ENCODE results near the gene SEC14L3. TPM values are rescaled to one million over a fixed set of nuclear protein-coding genes. Genes with fewer than 3 reads are reported as not detected.

SEC14L3 gene
- total RNA-seq, 4 donors from 2014 or later: 0.19 TPM; not detected in 3

DNA sequence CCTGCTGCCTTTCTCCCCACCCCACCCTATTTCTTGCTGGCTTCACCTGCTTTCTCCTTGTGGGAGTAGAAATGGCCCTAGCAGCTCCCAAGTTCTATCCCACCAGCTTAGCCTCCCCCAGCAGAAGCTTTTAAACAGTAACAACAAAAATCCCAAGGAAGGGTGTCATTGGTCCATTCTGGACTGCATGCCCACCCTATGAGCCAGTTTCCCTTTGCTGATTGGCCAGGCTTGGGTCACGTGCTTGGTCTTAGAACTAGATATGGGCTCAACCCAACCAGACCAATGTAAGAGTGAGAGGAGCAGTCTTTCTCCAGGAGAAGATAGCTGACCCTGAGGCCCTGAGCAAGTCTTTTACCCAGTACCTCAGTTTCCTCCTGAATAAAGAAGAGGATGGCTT is 43.9 kb downstream of the SEC14L3 start:
- Histone ChIP-seq H3K27me3 (no peaks in the 10 kb centered on the region), H3K36me3 (peaks cover 0 to 24% (median 0%) of the 10 kb centered on the region in 3 donors), H3K4me1 (peaks cover 18 to 41% (median 34%) of the 10 kb centered on the region in 3 donors), H3K4me3 (no peak overlapping the region), H3K9me3 (no peaks in the 10 kb centered on the region), H3K27ac (no peak overlapping the region)
- 67% methylated on average over 1 of the region's 1 CpG; no CpG with 5 or more reads in 1 of the 2 donors for WGBS, 2 donors
- intact Hi-C loops (cut with DNase I): loop anchor here (5.0 kb wide), 1 partner anchor 36 kb away; no protein-coding TSS in a partner anchor
- TF ChIP-seq POLR2A (IDR thresholded peaks at IDR 0.05): no peak
- TF ChIP-seq, protein P1, sequence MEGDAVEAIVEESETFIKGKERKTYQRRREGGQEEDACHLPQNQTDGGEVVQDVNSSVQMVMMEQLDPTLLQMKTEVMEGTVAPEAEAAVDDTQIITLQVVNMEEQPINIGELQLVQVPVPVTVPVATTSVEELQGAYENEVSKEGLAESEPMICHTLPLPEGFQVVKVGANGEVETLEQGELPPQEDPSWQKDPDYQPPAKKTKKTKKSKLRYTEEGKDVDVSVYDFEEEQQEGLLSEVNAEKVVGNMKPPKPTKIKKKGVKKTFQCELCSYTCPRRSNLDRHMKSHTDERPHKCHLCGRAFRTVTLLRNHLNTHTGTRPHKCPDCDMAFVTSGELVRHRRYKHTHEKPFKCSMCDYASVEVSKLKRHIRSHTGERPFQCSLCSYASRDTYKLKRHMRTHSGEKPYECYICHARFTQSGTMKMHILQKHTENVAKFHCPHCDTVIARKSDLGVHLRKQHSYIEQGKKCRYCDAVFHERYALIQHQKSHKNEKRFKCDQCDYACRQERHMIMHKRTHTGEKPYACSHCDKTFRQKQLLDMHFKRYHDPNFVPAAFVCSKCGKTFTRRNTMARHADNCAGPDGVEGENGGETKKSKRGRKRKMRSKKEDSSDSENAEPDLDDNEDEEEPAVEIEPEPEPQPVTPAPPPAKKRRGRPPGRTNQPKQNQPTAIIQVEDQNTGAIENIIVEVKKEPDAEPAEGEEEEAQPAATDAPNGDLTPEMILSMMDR (IDR thresholded peaks at IDR 0.05): no peak
- no peak for DNase-seq

DNA sequence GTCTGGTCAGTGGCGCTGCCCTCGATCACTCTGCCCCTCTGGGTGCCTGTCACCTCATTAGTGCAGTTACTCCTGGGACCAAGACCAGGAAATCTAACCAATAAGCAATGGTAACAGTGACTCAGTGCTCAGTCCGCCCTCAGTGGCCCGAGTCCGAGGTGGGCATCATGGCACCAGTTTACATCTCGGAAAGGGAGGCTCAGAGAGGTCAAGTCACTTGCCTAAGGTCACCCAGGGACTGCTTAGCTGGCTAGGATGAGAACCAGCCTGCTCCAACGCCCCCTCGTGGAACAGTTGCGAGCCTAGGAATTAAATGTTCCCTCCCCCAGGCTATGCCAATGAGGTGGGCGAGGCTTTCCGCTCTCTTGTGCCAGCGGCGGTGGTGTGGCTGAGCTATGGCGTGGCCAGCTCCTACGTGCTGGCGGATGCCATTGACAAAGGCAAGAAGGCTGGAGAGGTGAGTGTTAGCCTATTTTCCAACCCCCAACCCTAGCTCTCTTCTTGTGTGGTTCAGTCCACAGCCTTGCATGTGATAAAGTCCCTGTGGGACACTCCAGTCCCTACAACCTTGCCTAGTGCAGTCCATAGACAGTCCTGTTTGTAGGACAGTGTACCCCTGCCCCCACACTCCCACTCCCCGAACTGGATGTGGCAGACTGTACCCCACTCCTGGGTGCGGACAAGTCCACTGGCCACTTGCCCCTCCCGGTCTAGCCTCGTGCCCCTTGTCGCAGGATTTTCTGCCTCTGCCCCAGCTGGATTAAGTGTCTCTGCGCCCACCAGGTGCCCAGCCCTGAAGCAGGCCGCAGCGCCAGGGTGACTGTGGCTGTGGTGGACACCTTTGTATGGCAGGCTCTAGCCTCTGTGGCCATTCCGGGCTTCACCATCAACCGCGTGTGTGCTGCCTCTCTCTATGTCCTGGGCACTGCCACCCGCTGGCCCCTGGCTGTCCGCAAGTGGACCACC is 45.1 kb downstream of the SEC14L3 start:
- no peak for DNase-seq
- 15 to 50% methylated on average over 16 to 23 of the region's 29 CpGs for WGBS, 2 donors
- peak overlapping the region; percentile 83 to 99 (median 98) for H3K27ac ChIP-seq
- peak overlapping the region; percentile 63 to 83 (median 70) for H3K4me3 ChIP-seq
- no peaks in the 10 kb centered on the region for H3K27me3 ChIP-seq
- TF ChIP-seq POLR2A (IDR thresholded peaks at IDR 0.05): no peak
- TF ChIP-seq, protein P1 (IDR thresholded peaks at IDR 0.05): peak; percentile 27 to 87 (median 79)
- H3K9me3 ChIP-seq: no peaks in the 10 kb centered on the region
- intact Hi-C loops (cut with DNase I): loop anchor here (5.0 kb wide), 1 partner anchor 34 kb away; no protein-coding TSS in a partner anchor
- peaks cover 30 to 53% (median 45%) of the 10 kb centered on the region in 3 donors for H3K4me1 ChIP-seq
- H3K36me3 ChIP-seq: peaks cover 0 to 24% (median 0%) of the 10 kb centered on the region in 3 donors

DNA sequence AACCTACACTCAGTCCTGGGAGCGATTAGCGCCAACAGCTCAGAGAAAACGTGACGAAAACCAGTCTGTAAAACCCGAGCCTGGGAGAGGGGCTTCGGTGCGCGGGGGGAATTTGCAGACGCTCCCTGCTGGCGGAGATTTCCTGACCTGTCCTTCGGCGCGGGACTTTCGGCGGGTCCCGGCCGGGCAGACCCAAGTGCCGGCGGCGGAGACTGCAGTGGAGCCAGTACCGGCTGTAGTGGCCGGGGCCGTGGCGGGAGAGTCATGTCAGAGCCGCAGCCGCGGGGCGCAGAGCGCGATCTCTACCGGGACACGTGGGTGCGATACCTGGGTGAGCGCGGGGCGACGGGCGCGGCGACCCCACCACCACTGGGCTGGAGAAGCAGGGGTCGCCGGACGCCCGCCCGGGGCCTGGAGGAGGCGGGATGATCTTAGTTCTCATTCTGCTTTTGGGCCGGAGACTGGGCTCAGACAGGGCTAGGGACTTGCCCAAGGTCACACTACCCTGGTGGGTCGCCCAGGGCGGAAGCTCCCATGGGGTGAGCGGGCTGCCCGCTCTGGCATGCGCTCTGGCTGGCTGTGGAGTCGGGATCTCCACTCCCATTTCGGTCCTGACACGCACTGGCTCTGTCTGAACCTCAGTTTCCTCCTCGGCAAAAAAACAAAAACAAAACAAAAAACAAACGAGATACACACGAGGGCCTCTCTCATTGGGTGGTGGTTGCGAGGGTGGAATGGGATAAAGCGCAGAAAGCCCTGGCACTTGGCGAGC is 46.0 kb downstream of the SEC14L3 start, which contains the start of gene MTFP1:
TSS of gene MTFP1 (plus strand) at position 153 of the 772 bp plus-strand sequence. CDS start at position 265, 112 bp downstream.
- DNase-seq: no peak
- no peaks in the 10 kb centered on the region for H3K27me3 ChIP-seq
- H3K9me3 ChIP-seq: no peaks in the 10 kb centered on the region
- intact Hi-C loops (cut with DNase I): loop anchor here (5.0 kb wide), 1 partner anchor 34 kb away; no protein-coding TSS in a partner anchor
- peaks cover 39 to 62% (median 47%) of the 10 kb centered on the region in 3 donors for H3K4me1 ChIP-seq
- WGBS, 2 donors: 0 to 3% methylated on average over 11 to 18 of the region's 61 CpGs
- TF ChIP-seq POLR2A (IDR thresholded peaks at IDR 0.05): peak in 1 of 4 donors; percentile 29
- TF ChIP-seq, protein P1 (IDR thresholded peaks at IDR 0.05): no peak
- H3K36me3 ChIP-seq: peaks cover 0 to 24% (median 0%) of the 10 kb centered on the region in 3 donors
- peak within 1 kb of the TSS; percentile 63 to 83 (median 70) for H3K4me3 ChIP-seq
- H3K27ac ChIP-seq: peak within 1 kb of the TSS; percentile 97 to 99 (median 98)

DNA sequence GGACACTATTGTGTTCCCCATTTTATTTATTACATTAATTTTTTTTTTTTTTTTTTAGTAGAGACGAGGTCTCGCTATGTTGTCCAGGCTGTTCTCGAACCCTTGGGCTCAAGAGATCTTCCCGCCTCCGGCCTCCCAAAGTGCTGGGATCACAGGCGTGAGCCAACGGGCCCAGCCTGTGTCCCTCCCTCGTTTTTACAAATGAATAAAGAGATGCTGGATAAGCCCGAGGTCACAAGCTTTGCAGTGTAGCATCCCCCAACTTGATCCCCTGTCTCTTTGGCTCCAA is 46.5 kb downstream of the SEC14L3 start:
- WGBS, 2 donors: 6 to 15% methylated on average over 7 to 9 of the region's 9 CpGs
- Histone ChIP-seq H3K4me3 (peak overlapping the region; percentile 63 to 83 (median 70)), H3K9me3 (no peaks in the 10 kb centered on the region), H3K36me3 (peaks cover 0 to 24% (median 0%) of the 10 kb centered on the region in 3 donors), H3K4me1 (peaks cover 44 to 67% (median 52%) of the 10 kb centered on the region in 3 donors), H3K27me3 (no peaks in the 10 kb centered on the region), H3K27ac (peak overlapping the region; percentile 83 to 99 (median 98))
- no peak for DNase-seq
- TF ChIP-seq, protein P1 (IDR thresholded peaks at IDR 0.05): no peak
- TF ChIP-seq POLR2A (IDR thresholded peaks at IDR 0.05): no peak
- intact Hi-C loops (cut with DNase I): loop anchor here (5.0 kb wide), 1 partner anchor 33 kb away; no protein-coding TSS in a partner anchor
